GM15510 (cell line): ENCODE results near the gene HSD17B1.

Experiments used
- POLR2A ChIP-seq: IDR thresholded peaks from 3 replicates; pipeline ENCODE4 v1.6.1; 2011; ENCODE audit warnings: borderline replicate concordance; ENCODE audit not compliant: insufficient read length; ENCODE audit errors: extremely low read depth

HSD17B1 gene

GRCh38 chr17:42568341-42569111 lies 15.8 kb downstream of the HSD17B1 start:
- TF ChIP-seq POLR2A, result no peak

- no peak for TF ChIP-seq POLR2A
Measured at GRCh38 chr17:42571435-42572225, 18.9 kb downstream of the HSD17B1 start.

- no peak for TF ChIP-seq POLR2A
Measured at GRCh38 chr17:42573095-42573494, 20.4 kb downstream of the HSD17B1 start.

DNA sequence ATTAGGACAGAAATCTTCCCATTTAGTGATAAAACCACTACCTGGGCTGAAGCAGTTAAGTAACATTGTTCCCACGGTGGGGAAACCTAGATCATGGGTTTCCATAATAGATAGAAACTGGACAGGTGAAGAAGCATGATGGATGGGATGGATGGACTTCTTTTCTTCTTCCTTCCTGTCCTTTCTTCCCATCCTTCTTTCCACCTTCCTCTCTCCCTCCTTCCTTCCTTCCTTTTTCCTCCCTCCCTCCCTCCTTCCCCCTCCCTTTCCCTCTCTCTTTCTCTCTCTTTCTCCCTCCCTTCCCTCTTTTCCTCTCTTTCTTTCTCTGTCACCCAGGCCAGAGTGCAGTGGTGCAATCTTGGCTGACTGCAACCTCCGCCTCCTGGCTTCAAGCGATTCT lies 21.7 kb downstream of the HSD17B1 start:
- no peak for TF ChIP-seq POLR2A

DNA sequence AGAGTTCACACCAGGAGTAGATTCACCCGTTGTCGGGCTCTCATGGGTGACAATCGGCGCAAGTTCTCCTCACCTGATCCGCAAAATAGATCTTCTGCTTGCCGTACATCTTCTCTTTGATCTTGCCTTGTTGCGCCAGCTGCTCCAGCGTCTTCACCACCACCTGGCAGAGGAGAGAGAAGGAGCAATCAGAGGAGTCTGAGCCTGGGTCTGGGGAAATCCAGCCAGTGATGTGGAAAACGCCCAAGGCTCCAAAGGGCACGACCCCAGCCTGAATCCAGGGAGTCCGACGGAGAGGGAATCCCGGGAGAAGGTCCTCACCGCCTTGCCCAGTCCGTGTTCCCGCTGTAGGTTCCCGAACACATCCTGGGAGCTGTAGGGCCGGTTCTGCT lies 24.4 kb downstream of the HSD17B1 start:
- TF ChIP-seq POLR2A, result no peak

GRCh38 chr17:42577532-42578281 lies 25.0 kb downstream of the HSD17B1 start, which contains the start of gene PSMC3IP:
Gene PSMC3IP, minus strand, starts transcription at chr17:42577729. Its CDS starts 43 bp downstream, at chr17:42577686.
- peak; percentile 73 for TF ChIP-seq POLR2A

DNA sequence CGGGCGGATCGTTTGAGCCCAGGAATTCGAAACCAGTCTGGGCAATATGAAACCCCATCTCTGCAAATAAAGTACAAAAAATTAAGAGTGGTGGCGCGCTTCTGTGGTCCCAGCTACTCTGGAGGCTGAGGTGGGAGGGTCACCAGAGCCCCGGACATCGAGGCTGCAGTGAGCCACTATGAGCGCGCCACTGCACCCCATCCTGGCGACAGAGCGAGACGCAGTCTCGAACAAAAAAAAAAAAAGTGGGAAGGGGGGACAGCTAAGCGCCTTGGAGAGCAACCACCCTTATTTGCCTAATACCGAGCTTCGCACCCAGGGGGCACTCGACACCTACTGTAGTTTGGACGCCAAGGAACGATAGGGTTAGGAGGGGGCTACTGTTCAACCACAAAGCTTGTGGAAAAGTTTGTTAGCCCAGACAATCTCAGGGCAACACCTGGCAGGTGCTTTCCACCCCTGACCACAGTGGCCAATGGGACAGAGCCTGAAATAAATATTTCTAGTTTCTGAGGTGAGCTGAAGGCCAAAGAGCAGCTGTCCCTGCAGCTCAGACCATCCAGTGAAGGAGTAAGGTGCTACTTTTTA lies 25.7 kb downstream of the HSD17B1 start:
- no peak for TF ChIP-seq POLR2A

DNA sequence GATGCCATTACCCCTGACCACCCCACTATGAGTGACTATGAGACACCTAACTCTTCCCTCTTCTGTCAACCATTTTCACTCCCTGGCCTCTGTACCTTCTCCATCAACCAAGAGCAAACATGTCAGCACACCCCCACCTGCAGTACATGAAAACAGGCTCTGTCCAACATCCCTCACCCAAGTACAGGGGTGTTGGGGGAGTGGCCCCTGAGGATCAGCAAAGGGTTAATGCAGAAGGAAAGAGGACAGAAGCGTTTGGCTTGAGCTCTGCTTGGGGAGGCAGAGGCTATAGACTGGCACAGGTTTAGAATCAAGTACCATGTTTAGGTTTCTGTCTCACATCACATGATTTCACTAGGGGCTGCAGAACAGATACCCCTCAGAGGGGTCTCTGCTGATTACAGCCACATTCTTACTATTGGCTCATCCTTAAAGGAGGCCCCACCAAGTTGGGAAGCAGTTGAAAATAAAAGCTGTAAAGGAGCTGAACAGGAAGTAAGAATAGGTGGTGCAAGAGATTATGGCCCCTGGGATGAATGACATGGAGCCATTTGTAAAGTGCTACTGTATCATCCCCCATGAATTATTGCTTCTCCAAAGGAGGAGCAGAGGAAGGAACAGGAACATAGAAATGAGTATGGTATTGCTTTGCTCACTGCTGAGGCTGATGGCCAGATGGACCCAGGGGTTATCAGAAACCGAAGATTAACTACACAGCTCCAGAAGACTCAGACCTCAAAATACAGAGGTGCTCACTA lies 27.2 kb downstream of the HSD17B1 start:
- TF ChIP-seq POLR2A, result no peak

GRCh38 chr17:42581744-42582270 lies 29.1 kb downstream of the HSD17B1 start:
- no peak for TF ChIP-seq POLR2A

GRCh38 chr17:42584880-42585279 lies 32.2 kb downstream of the HSD17B1 start:
- TF ChIP-seq POLR2A, result no peak

- TF ChIP-seq POLR2A, result no peak
Measured at GRCh38 chr17:42585353-42585752, 32.6 kb downstream of the HSD17B1 start.

GRCh38 chr17:42586514-42587230 lies 33.9 kb downstream of the HSD17B1 start:
- no peak for TF ChIP-seq POLR2A

DNA sequence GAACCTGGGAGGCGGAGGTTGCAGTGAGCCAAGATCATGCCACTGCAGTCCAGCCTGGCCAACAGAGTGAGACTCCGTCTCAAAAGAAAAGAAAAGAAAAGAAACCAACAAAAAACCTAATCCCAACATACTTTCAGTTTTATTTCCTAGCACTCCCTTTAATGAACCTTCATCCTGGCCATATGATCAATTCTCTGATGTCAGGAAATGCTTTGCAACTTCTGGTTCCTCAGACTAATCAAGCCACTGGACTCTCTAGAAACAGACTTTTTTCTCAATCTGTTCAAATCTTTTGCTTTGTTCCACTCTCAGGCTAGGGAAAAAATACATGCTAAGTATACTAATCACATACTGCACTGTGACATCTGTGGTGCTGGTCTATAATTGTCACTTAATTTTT lies 38.2 kb downstream of the HSD17B1 start:
- TF ChIP-seq POLR2A, result no peak
